Sciatic nerve (tissue), 2 donors: ENCODE measurements around the gene ANKLE1. TPM values are rescaled to one million over a fixed set of nuclear protein-coding genes. Genes with fewer than 3 reads are reported as not detected.
"Not testable (repeated sequence)": the region's sequence is repeated elsewhere in the genome, so short reads cannot be mapped to it uniquely, and the experiment has no call there.

Experiments
- ATAC-seq: fragments of 200-7000 bp; cut with Tn5 transposase; one replicate; pipeline ENCODE4 v1.9.1; 2020; ENCODE audit warnings: mild to moderate bottlenecking, moderate library complexity
- DNase-seq: peaks from one replicate; pipeline ENCODE4 v3.0.0-alpha.2; 2020; ENCODE audit warnings: low spot score
- intact Hi-C: fragments of 100-400 bp; cut with DNase I; formaldehyde crosslinking; loops from one replicate; pipeline ENCODE4 v1.14.2; 2022
- total RNA-seq: library from RNA; stranded (reverse); fragmentation: NEBNext Ultra II Directional; extraction: Animal tissue kit (Norgen Biotek cat#: 25700); gene quantifications from one replicate; pipeline ENCODE4 v1.2.1, GENCODE V29; 2021
- donor health status: DM: no; HTN: no; CAD: no.
- donor health status: DM: no; HTN: no; CAD: no.

ANKLE1 gene
- total RNA-seq, 1 donor from 2014 or later: 1.7 TPM

GRCh38 chr19:17274892-17275291, 6.8 kb upstream of the ANKLE1 start:
- ATAC-seq, DNase-seq: not testable (repeated sequence)
- intact Hi-C loops: loop anchor here (10.0 kb wide), 1 partner anchor 70 kb away; no protein-coding TSS in a partner anchor

GRCh38 chr19:17275441-17276175, 6.1 kb upstream of the ANKLE1 start:
- DNase-seq: no peak
- no peak for ATAC-seq
- intact Hi-C loops: loop anchor here (10.0 kb wide), 1 partner anchor 71 kb away; no protein-coding TSS in a partner anchor

GRCh38 chr19:17279436-17279835, 2.3 kb upstream of the ANKLE1 start:
- no peak for DNase-seq
- intact Hi-C loops: loop anchor here (10.0 kb wide), 1 partner anchor 75 kb away; no protein-coding TSS in a partner anchor
- no peak for ATAC-seq

- ATAC-seq (peak; percentile 93), DNase-seq (peak; percentile 88)
- intact Hi-C loops: loop anchor here (5.0 kb wide), 1 partner anchor 215 kb away; no protein-coding TSS in a partner anchor
Measured at GRCh38 chr19:17282488-17283125, 906 bp downstream of the ANKLE1 start.

DNA sequence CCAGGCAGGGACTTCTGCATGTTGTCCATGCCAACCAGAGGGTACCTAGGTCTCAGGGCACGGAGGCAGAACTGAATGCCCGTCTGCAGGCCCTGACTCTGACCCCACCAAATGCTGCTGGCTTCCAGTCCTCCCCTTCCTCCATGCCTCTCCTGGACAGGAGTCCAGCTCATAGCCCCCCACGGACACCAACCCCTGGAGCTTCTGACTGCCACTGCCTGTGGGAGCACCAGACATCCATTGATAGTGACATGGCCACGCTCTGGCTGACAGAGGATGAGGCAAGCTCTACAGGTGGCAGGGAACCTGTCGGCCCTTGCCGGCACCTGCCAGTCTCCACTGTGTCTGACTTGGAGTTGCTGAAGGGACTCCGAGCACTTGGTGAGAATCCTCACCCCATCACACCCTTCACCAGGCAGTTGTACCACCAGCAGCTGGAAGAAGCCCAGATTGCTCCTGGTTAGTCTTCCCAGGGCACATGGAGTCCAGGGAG, 1.8 kb downstream of the ANKLE1 start:
- no peak for DNase-seq
- intact Hi-C loops: loop anchor here (5.0 kb wide), 1 partner anchor 216 kb away; no protein-coding TSS in a partner anchor
- ATAC-seq: no peak

- DNase-seq: no peak
- ATAC-seq: no peak
- intact Hi-C loops: no loop called here
Measured at GRCh38 chr19:17285415-17286135, 3.9 kb downstream of the ANKLE1 start.

DNA sequence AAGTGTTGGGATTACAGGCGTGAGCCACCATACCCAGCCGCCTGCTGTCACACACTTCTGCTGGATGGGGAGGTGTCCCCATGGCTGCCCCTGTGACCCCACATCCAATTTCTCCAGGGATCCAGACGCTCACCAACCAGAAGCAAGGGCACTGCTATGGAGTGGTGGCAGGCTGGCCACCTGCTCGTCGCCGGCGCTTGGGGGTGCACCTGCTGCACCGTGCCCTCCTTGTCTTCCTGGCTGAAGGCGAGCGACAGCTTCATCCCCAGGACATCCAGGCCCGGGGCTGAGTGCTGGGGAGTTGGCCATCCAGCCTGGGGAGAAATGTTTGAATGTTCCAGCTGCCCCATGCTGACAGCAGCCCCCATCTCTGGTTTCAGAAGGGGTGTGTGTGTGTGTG, 4.6 kb downstream of the ANKLE1 start:
- intact Hi-C loops: no loop called here
- ATAC-seq (no peak), DNase-seq (no peak)

DNA sequence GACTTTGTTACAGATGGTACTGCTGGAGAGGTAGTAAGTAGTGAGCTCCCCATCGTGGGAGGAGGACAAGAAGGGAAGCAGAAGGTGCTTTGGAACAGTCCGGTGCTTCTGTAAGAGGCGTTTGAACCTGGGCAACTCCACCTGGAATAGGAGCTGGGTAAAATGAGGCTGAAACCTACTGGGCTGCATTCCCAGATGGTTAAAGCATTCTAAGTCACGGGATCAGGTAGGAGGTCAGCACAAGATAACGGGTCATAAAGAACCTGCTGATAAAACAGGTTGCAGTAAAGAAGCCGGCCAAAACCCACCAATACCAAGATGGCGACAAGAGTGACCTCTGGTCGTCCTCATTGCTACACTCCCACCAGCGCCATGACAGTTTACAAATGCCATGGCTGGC, 5.1 kb downstream of the ANKLE1 start:
- intact Hi-C loops: no loop called here
- ATAC-seq: no peak
- DNase-seq: no peak

DNA sequence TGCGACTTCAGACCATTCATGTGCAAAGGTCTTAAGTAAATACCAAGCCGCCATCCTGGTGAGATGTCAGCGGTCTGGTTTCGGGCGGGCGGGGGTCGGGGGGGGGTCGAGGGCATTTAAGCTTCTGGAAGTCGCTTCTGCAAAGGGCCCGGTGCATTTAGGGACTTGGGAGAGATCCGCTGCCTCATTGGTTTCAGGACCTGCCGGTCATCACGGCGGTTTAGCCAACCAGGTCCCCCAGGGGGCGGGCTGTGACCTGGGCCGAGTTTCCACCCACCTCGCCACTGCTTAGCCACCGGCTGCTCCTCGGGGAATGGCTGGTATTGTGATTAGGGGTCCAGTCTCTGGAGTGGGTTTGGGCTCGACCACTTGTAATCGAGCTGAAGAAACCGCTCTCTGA, 7.8 kb downstream of the ANKLE1 start:
- no peak for ATAC-seq
- intact Hi-C loops: no loop called here
- peak; percentile 77 for DNase-seq

- peak; percentile 94 for ATAC-seq
- peak; percentile 87 for DNase-seq
- intact Hi-C loops: loop anchor here (10.0 kb wide), 1 partner anchor 92 kb away; no protein-coding TSS in a partner anchor
Measured at GRCh38 chr19:17292301-17293074, 10.8 kb downstream of the ANKLE1 start.

GRCh38 chr19:17293605-17294004, 11.9 kb downstream of the ANKLE1 start:
- intact Hi-C loops: loop anchor here (10.0 kb wide), 1 partner anchor 91 kb away; no protein-coding TSS in a partner anchor
- DNase-seq (no peak), ATAC-seq (no peak)

- no peak for ATAC-seq
Measured at GRCh38 chr19:17294051-17294891, 12.6 kb downstream of the ANKLE1 start.

GRCh38 chr19:17295551-17295950, 13.8 kb downstream of the ANKLE1 start:
- not testable (repeated sequence) for ATAC-seq, DNase-seq
- intact Hi-C loops: loop anchor here (10.0 kb wide), 1 partner anchor 89 kb away; no protein-coding TSS in a partner anchor

More at GRCh38 chr19:17294051-17294891, 12.6 kb downstream of the ANKLE1 start:
- intact Hi-C loops: loop anchor here (10.0 kb wide), 1 partner anchor 91 kb away; no protein-coding TSS in a partner anchor
- DNase-seq: no peak

GRCh38 chr19:17296273-17296672, 14.6 kb downstream of the ANKLE1 start:
- DNase-seq (no peak), ATAC-seq (no peak)
- intact Hi-C loops: loop anchor here (10.0 kb wide), 1 partner anchor 89 kb away; no protein-coding TSS in a partner anchor

GRCh38 chr19:17296976-17297375, 15.3 kb downstream of the ANKLE1 start:
- no peak for ATAC-seq
- intact Hi-C loops: loop anchor here (10.0 kb wide), 1 partner anchor 88 kb away; no protein-coding TSS in a partner anchor
- DNase-seq: no peak

GRCh38 chr19:17300992-17301619, 19.4 kb downstream of the ANKLE1 start:
- no peak for ATAC-seq
- DNase-seq: no peak
- intact Hi-C loops: no loop called here
